ENCODE results near the gene PTPRR.

Gene PTPRR

DNA sequence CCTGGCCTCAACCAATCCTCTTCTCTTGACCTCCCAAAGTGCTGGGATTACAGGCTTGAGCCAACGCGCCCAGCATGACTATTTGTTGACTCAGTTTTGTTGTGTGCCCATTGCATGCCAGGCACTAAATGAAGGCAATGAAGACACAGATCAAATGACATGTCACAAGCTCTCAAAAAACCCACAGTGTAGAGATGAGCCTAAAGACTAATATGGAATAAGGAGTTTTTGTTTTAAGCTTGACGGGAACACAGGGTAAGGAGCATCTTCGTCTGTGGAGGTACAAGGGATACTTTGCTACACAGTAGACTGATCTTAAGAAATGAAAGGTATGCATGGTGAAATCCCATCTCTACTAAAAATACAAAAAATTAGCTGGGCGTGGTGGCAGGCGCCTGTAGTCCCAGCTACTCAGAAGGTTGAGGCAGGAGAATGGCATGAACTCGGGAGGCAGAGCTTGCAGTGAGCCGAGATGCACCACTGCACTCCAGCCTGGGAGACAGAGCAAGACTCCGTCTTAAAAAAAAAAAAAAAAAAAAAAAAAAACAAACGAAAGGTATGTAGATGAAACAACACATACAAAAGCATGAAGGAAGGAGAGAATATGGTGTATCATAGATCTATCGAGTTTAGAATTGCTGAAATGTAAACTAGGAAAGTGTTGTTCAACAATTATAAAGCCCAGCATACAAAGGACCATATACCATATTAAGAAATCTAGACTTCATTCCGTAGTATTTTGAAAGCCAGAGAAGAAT, 161.2 kb downstream of the PTPRR start:
- H3K14ac ChIP-seq (ENCODE audit: low read length) = no peak overlapping the region
- H2BK12ac ChIP-seq (ENCODE audit: low read length) = peak overlapping the region; percentile 32
- H2BK120ac ChIP-seq (ENCODE audit: insufficient read depth, low read length, poor library complexity) = no peak overlapping the region
- H2AFZ ChIP-seq (ENCODE audit: insufficient read depth, low read length, poor library complexity) = no peak overlapping the region
- no peak overlapping the region for H2AK5ac ChIP-seq (ENCODE audit: low read length)
- no CpG with 5 or more reads among the region's 12 CpGs for WGBS (ENCODE audit: extremely low coverage, insufficient coverage, insufficient read length)
- H4K91ac ChIP-seq (ENCODE audit: low read depth, low read length) = no peak overlapping the region
- H3K9me3 ChIP-seq (ENCODE audit: insufficient read depth, low read depth, low read length) = no peaks in the 10 kb centered on the region
- no peak overlapping the region for H3K23ac ChIP-seq (ENCODE audit: low read length)
- no peak overlapping the region for H4K8ac ChIP-seq (ENCODE audit: low read depth, low read length)
- H3K4me3 ChIP-seq (ENCODE audit: low read depth, low read length) = no peak overlapping the region
- H3K27me3 ChIP-seq (ENCODE audit: insufficient read depth, low read length) = no peaks in the 10 kb centered on the region
- H3K27ac ChIP-seq (ENCODE audit: low read depth, low read length) = no peak overlapping the region
- no peak overlapping the region for H4K12ac ChIP-seq (ENCODE audit: low read depth, low read length)
- H3K18ac ChIP-seq (ENCODE audit: low read length) = no peak overlapping the region
- no peaks in the 10 kb centered on the region for H3K36me3 ChIP-seq (ENCODE audit: control insufficient read depth in 1 of 2, insufficient read depth in 2 of 2, low read length in 2 of 2)
- no peak overlapping the region for H3K4ac ChIP-seq (ENCODE audit: low read depth, low read length)
- no peaks in the 10 kb centered on the region for H3K79me1 ChIP-seq (ENCODE audit: low read length)
- no peak overlapping the region for H3K9ac ChIP-seq (ENCODE audit: low read length)
- peaks cover 0 to 2% of the 10 kb centered on the region in 2 experiments for H3K4me1 ChIP-seq (ENCODE audit: control insufficient read depth in 1 of 2, insufficient read depth in 2 of 2, low read length in 2 of 2)
- no peak overlapping the region for H3K4me2 ChIP-seq (ENCODE audit: low read length)
- DNase-seq = peak in 1 of 2 donors; percentile 25
- H3K79me2 ChIP-seq (ENCODE audit: control insufficient read depth, insufficient read depth, low read length, poor library complexity) = no peaks in the 10 kb centered on the region
- no peak overlapping the region for H2BK5ac ChIP-seq (ENCODE audit: low read depth, low read length, poor library complexity)

DNA sequence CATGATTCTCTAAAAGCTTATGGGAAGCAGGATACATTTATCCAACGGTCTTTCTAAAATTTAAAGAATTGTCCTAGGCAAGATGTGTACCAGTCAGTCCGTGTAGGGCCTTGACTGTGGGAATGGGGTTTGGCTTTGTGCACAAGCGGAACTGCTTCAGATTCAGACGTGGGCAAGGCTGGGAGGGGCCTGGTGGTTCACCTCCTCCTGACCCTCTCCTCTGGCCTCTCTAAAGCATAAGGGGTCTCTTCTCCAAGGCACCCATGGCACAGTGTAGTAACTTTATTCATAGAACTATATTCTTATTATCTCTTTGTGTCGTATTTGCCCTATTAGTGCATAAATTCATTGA, 162.1 kb downstream of the PTPRR start:
- Histone ChIP-seq H3K4ac (ENCODE audit: low read depth, low read length) (no peak overlapping the region), H3K27me3 (ENCODE audit: insufficient read depth, low read length) (no peaks in the 10 kb centered on the region), H3K9me3 (ENCODE audit: insufficient read depth, low read depth, low read length) (no peaks in the 10 kb centered on the region), H3K4me2 (ENCODE audit: low read length) (no peak overlapping the region), H3K27ac (ENCODE audit: low read depth, low read length) (no peak overlapping the region), H3K23ac (ENCODE audit: low read length) (no peak overlapping the region), H4K8ac (ENCODE audit: low read depth, low read length) (no peak overlapping the region), H3K9ac (ENCODE audit: low read length) (no peak overlapping the region), H3K79me1 (ENCODE audit: low read length) (no peaks in the 10 kb centered on the region), H4K91ac (ENCODE audit: low read depth, low read length) (no peak overlapping the region), H3K4me1 (ENCODE audit: control insufficient read depth in 1 of 2, insufficient read depth in 2 of 2, low read length in 2 of 2) (peaks cover 0 to 2% of the 10 kb centered on the region in 2 experiments), H2AFZ (ENCODE audit: insufficient read depth, low read length, poor library complexity) (no peak overlapping the region), H2BK120ac (ENCODE audit: insufficient read depth, low read length, poor library complexity) (no peak overlapping the region), H3K14ac (ENCODE audit: low read length) (no peak overlapping the region), H2BK12ac (ENCODE audit: low read length) (peak overlapping the region; percentile 55), H3K4me3 (ENCODE audit: low read depth, low read length) (no peak overlapping the region), H3K18ac (ENCODE audit: low read length) (no peak overlapping the region), H2BK5ac (ENCODE audit: low read depth, low read length, poor library complexity) (no peak overlapping the region), H4K12ac (ENCODE audit: low read depth, low read length) (no peak overlapping the region), H2AK5ac (ENCODE audit: low read length) (no peak overlapping the region), H3K79me2 (ENCODE audit: control insufficient read depth, insufficient read depth, low read length, poor library complexity) (no peaks in the 10 kb centered on the region), H3K36me3 (ENCODE audit: control insufficient read depth in 1 of 2, insufficient read depth in 2 of 2, low read length in 2 of 2) (no peaks in the 10 kb centered on the region)
- no CpG with 5 or more reads among the region's 5 CpGs for WGBS (ENCODE audit: extremely low coverage, insufficient coverage, insufficient read length)
- DNase-seq = no peak

DNA sequence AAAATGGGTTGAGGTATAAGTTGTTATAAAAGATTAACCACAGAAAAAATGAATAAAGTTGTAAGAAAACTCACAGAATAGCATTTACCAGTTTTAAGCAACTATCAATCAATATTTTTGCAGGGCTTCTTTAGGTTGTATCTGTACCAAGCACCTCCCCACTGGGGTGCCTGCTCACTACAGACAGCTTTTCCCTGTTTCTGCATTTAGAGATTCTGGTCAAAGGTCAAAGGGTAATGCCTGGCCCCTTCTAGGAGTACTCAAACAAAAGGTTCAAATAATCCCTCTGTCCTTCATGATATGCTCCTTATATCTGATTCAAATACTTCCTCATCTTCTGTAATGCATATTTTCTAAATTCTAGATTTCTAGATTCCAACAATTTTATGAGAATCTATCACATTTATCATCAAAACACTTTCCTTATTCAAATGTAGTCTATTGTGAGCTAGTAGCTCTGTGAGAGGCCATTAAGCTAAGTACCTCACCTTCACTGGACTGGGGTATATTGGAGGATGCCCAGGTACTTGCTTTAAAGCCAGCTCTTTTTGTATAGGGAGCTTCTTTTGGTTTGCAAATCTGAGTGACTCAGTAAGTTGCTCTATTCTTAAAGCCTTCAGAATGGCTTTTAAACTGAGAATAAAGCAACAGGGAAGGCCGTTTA, 162.6 kb downstream of the PTPRR start:
- H2BK5ac ChIP-seq (ENCODE audit: low read depth, low read length, poor library complexity) = no peak overlapping the region
- H3K18ac ChIP-seq (ENCODE audit: low read length) = no peak overlapping the region
- no peak overlapping the region for H4K91ac ChIP-seq (ENCODE audit: low read depth, low read length)
- no CpG with 5 or more reads among the region's 1 CpG for WGBS (ENCODE audit: extremely low coverage, insufficient coverage, insufficient read length)
- H2BK12ac ChIP-seq (ENCODE audit: low read length) = no peak overlapping the region
- H3K4me1 ChIP-seq (ENCODE audit: control insufficient read depth in 1 of 2, insufficient read depth in 2 of 2, low read length in 2 of 2) = peaks cover 0 to 2% of the 10 kb centered on the region in 2 experiments
- no peak overlapping the region for H3K14ac ChIP-seq (ENCODE audit: low read length)
- no peak overlapping the region for H3K4me2 ChIP-seq (ENCODE audit: low read length)
- H3K4ac ChIP-seq (ENCODE audit: low read depth, low read length) = no peak overlapping the region
- no peaks in the 10 kb centered on the region for H3K79me1 ChIP-seq (ENCODE audit: low read length)
- no peaks in the 10 kb centered on the region for H3K36me3 ChIP-seq (ENCODE audit: control insufficient read depth in 1 of 2, insufficient read depth in 2 of 2, low read length in 2 of 2)
- H4K12ac ChIP-seq (ENCODE audit: low read depth, low read length) = no peak overlapping the region
- H3K27me3 ChIP-seq (ENCODE audit: insufficient read depth, low read length) = no peaks in the 10 kb centered on the region
- H3K79me2 ChIP-seq (ENCODE audit: control insufficient read depth, insufficient read depth, low read length, poor library complexity) = no peaks in the 10 kb centered on the region
- no peak overlapping the region for H3K4me3 ChIP-seq (ENCODE audit: low read depth, low read length)
- H2BK120ac ChIP-seq (ENCODE audit: insufficient read depth, low read length, poor library complexity) = no peak overlapping the region
- no peak overlapping the region for H2AFZ ChIP-seq (ENCODE audit: insufficient read depth, low read length, poor library complexity)
- no peak for DNase-seq
- no peak overlapping the region for H3K9ac ChIP-seq (ENCODE audit: low read length)
- no peak overlapping the region for H2AK5ac ChIP-seq (ENCODE audit: low read length)
- no peak overlapping the region for H3K27ac ChIP-seq (ENCODE audit: low read depth, low read length)
- no peak overlapping the region for H3K23ac ChIP-seq (ENCODE audit: low read length)
- H4K8ac ChIP-seq (ENCODE audit: low read depth, low read length) = no peak overlapping the region
- H3K9me3 ChIP-seq (ENCODE audit: insufficient read depth, low read depth, low read length) = no peaks in the 10 kb centered on the region

DNA sequence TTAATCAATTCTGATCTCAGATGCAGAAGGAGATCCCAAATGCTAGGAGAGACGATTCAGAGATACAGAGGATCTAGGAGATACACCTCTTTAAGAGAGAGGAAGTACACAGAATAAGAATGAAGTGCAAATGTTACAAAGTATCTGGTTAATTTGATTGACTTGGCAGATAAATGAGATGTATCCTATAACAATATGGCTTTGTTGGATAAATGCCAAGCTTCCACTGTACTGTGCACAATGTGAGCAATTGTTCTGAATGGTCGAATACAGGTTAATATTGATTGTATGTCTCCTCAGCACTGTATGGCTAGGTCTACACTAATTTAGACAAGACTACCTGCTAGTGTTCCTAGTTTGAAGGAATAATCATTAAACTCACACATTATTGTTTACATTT, 163.7 kb downstream of the PTPRR start:
- Histone ChIP-seq H2BK5ac (ENCODE audit: low read depth, low read length, poor library complexity) (no peak overlapping the region), H4K91ac (ENCODE audit: low read depth, low read length) (no peak overlapping the region), H3K4me1 (ENCODE audit: control insufficient read depth in 1 of 2, insufficient read depth in 2 of 2, low read length in 2 of 2) (peaks cover 0 to 2% of the 10 kb centered on the region in 2 experiments), H3K36me3 (ENCODE audit: control insufficient read depth in 1 of 2, insufficient read depth in 2 of 2, low read length in 2 of 2) (no peaks in the 10 kb centered on the region), H3K9me3 (ENCODE audit: insufficient read depth, low read depth, low read length) (no peaks in the 10 kb centered on the region), H3K9ac (ENCODE audit: low read length) (no peak overlapping the region), H3K79me2 (ENCODE audit: control insufficient read depth, insufficient read depth, low read length, poor library complexity) (no peaks in the 10 kb centered on the region), H3K4me2 (ENCODE audit: low read length) (no peak overlapping the region), H2AFZ (ENCODE audit: insufficient read depth, low read length, poor library complexity) (no peak overlapping the region), H3K27ac (ENCODE audit: low read depth, low read length) (no peak overlapping the region), H3K4ac (ENCODE audit: low read depth, low read length) (no peak overlapping the region), H3K14ac (ENCODE audit: low read length) (no peak overlapping the region), H3K23ac (ENCODE audit: low read length) (no peak overlapping the region), H4K8ac (ENCODE audit: low read depth, low read length) (no peak overlapping the region), H2AK5ac (ENCODE audit: low read length) (no peak overlapping the region), H3K18ac (ENCODE audit: low read length) (no peak overlapping the region), H2BK12ac (ENCODE audit: low read length) (no peak overlapping the region), H2BK120ac (ENCODE audit: insufficient read depth, low read length, poor library complexity) (no peak overlapping the region), H3K27me3 (ENCODE audit: insufficient read depth, low read length) (no peaks in the 10 kb centered on the region), H4K12ac (ENCODE audit: low read depth, low read length) (no peak overlapping the region), H3K79me1 (ENCODE audit: low read length) (no peaks in the 10 kb centered on the region), H3K4me3 (ENCODE audit: low read depth, low read length) (no peak overlapping the region)
- no peak for DNase-seq
- WGBS (ENCODE audit: extremely low coverage, insufficient coverage, insufficient read length) = no CpG with 5 or more reads among the region's 2 CpGs
